GM23248 (cell line): ENCODE data around the gene HSPB7.
"Not testable (repeated sequence)": the region's sequence is repeated elsewhere in the genome, so short reads cannot be mapped to it uniquely, and the experiment has no call there.

Experiments
- EZH2 ChIP-seq: fragments of 200-600 bp; sonication (generic); IDR thresholded peaks from 2 replicates; pipeline ENCODE4 v1.6.1; 2018; ENCODE audit warnings: antibody characterized with exemption, mild to moderate bottlenecking; ENCODE audit not compliant: insufficient read depth, poor library complexity, severe bottlenecking
- EZH2phosphoT487 ChIP-seq: fragments of 200-600 bp; sonication (generic); IDR thresholded peaks from 2 replicates; pipeline ENCODE4 v1.6.1; 2018; ENCODE audit warnings: antibody characterized with exemption, moderate library complexity, mild to moderate bottlenecking, low read depth; ENCODE audit not compliant: insufficient read depth

- not testable (repeated sequence) for TF ChIP-seq EZH2, EZH2phosphoT487
Measured at GRCh38 chr1:16057314-16057915, 39.6 kb upstream of the HSPB7 start.
